HG03159 (cell line): ENCODE measurements around the gene EPB42.

Source experiments
- ATAC-seq: cut with Tn5 transposase; IDR thresholded peaks from one replicate; pipeline ENCODE4 v1.9.1; 2021; ENCODE audit warnings: mild to moderate bottlenecking, moderate library complexity; ENCODE audit not compliant: unreplicated experiment

EPB42 gene

GRCh38 chr15:43220991-43221403, at the start of gene EPB42:
Gene EPB42 (minus strand): TSS chr15:43221018. CDS start chr15:43220825, 193 bp downstream.
- ATAC-seq: no peak

GRCh38 chr15:43270113-43270665, 49.4 kb upstream of the EPB42 start:
- ATAC-seq: no peak

GRCh38 chr15:43268111-43269105, 47.6 kb upstream of the EPB42 start:
- no peak for ATAC-seq

DNA sequence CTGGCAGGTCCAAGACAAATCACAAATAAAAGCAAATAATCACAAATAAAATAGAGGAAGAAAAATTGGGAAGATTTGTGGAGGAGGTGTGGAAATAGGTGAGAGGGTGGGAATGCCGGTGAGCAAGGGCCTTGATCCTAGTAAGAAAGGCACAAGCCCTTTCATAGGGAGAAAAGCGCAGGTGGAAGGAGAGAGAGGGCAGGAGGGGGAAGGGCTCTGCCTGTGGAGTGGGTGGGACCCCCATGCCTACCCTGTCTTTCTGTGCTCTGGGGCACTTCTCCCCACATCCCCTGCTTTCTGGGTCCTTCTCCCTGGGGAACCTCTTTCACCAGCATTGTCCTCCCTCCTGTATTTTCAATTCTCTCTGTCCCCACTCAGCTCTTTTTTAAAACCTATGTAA, 46.6 kb upstream of the EPB42 start:
- no peak for ATAC-seq

GRCh38 chr15:43266834-43267233, 46.0 kb upstream of the EPB42 start, which contains the start of gene TGM5:
Gene TGM5 (minus strand): TSS chr15:43266928. CDS start chr15:43266849, 79 bp downstream.
- ATAC-seq: no peak

- no peak for ATAC-seq
Measured at GRCh38 chr15:43266386-43266785, 45.6 kb upstream of the EPB42 start.

DNA sequence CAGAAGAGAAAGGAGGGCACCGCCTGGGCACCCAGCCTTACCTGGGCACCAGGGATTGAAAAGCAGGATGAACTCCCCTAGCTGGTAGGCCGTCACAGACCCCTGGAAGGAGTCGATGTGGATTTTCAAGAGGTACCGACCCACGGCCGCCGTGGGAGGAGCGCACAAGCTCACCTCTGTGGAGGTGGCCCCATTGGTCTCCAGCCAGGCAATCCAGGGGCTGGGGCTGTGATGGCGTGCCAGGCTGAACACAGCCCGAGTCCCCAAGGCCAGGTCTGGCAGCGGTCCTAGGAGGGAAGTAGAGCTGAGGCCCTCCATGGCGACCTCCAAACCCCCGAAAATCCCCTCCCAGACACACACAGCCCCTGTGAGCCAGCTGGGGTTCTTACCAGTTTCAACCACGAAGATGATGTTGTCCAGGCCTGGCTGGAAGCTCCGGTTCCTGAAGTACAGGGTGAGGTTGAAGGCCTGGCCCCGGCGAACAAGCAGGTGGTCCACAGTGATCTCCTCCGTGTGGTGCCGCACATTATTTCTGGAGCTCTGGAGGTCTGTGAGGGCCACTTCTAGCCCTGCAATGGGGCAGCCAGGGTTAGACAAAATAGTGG, 39.3 kb upstream of the EPB42 start:
- no peak for ATAC-seq

- no peak for ATAC-seq
Measured at GRCh38 chr15:43258781-43259180, 38.0 kb upstream of the EPB42 start.

DNA sequence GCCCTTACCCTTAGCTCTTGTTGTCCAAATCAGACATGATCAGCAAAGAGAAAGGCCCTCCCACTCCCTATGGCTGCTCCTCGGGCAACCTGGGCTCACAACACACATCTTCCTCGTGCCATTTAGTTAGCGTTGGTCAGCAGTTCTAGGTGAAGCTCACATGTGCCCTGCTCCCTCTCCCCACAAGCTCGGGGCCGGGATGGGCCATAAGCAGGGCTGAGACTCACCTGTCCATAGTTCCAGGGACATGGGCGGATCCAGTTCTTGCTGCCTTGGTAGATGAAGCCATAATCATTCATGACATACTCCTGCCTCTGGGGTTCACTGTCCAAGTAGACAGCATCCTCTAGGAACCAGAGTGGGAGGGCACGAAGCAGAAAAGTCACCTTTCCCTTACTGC, 35.5 kb upstream of the EPB42 start:
- no peak for ATAC-seq

- no peak for ATAC-seq
Measured at GRCh38 chr15:43255376-43255775, 34.6 kb upstream of the EPB42 start.

GRCh38 chr15:43253431-43254403, 32.9 kb upstream of the EPB42 start:
- no peak for ATAC-seq

- no peak for ATAC-seq
Measured at GRCh38 chr15:43251871-43252250, 31.0 kb upstream of the EPB42 start.

DNA sequence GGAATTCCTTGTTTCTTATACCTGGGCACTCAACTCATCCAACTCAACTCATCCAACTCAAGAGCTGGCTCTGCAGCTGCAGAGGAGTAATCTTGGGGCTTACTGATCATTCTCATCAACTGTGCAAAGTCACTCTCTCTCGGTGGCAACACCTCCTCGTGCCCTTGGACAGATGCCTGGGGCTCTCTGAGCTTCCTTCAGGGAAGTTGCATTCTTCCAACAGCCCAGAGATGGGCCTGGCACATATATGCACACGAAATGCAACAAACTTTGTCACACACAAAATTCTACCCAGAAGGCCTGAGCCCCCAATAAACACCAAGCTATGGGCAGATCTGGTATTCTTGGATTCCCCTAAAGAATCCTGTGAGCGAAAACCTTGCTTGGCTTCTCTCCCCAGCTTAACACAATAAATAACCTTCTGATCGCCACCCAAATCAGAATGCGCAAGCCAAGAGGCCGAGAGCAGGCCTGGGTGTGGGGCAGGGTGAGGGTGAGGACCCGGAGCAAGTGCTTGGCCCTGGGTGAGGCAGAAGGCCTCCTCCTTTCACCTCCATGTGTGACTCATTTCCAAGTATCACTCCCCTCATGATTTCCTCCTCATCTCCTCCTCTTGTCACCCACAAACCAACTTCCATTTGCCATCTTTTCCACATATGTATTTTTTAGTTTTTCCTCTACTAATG, 30.5 kb upstream of the EPB42 start:
- ATAC-seq: no peak

DNA sequence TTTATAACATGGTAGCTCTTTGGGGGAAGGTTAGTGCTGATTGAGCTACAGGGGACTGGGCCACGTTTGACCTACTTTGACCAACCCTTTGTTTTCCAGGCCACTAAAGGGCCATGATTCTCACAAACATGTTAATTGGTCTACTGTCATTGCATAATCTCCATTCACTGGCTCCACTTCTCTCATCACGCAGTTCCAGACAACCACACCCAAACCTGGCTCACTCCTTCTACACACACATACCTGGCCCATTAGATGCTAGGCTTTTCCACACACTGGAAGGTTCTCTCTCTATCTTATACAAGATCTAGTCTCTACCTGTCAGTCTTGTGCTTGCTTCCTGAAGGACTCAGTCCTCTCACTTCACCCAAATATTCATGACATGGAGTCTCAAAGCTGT, 30.0 kb upstream of the EPB42 start:
- ATAC-seq: no peak

GRCh38 chr15:43249699-43250203, 28.9 kb upstream of the EPB42 start:
- ATAC-seq: peak; percentile 49

GRCh38 chr15:43249236-43249635, 28.4 kb upstream of the EPB42 start:
- ATAC-seq: peak; percentile 7

DNA sequence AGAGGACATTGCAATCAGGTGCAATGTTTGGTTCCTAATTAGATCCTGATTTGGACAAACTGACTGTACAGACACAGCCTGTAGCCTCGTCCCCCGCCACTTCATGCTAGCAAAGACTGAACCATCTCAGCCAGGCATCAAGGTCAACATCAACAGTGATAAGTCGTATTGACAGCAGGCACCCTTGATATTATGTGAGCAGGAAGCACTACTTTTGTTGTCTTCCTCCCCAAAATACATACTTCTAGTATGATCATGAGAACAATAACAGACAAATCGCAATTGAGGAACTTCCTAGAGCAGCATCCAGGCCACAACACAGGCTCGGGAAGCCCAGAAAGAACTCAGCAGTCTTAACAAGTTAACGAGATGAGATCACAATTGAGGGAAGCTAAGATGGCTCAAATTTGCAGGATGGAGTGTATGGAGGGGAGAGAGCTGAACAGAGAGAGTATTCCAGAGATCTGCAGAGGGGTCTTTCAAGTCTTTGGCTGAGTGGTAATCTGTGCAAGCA, 25.5 kb upstream of the EPB42 start:
- no peak for ATAC-seq

GRCh38 chr15:43244092-43244491, 23.3 kb upstream of the EPB42 start:
- ATAC-seq: no peak

- no peak for ATAC-seq
Measured at GRCh38 chr15:43243020-43243645, 22.3 kb upstream of the EPB42 start.
